ENCODE data around the gene ABLIM1. TPM values are rescaled to one million over a fixed set of nuclear protein-coding genes. Genes with fewer than 3 reads are reported as not detected.
A peak's percentile ranks its signal among the peaks of the same experiment; 100 is the strongest.

Gene ABLIM1
- total and polyA plus RNA-seq, 2 of the 4 experiments (the other 2 are of a cell fraction), result 7.7 to 9.9 TPM

DNA sequence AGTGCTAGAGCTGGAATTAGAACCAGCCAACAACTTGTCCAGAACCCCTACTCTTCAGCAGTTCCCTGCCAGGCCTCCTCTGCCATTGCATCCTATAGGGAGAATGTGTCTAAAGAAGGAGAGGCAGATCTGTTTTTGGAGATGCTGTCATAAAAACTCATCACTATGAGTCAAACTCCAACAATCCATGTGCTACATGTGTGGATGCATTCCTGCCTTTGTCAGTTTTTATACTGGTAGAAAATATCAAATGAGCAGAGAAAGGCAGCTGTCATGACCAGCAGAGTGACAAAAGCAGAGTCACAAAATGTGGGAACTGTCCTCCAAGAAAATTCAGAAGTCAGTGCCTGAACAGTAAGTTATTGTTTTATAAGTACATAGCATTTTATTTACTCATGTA lies 93.0 kb downstream of the ABLIM1 start:
- no peak overlapping the region for H3K56ac ChIP-seq (ENCODE audit: extremely low read depth, insufficient read depth, low read length)
- no peak overlapping the region for H3K27ac ChIP-seq (ENCODE audit: insufficient read depth, low read length)
- no peak overlapping the region for H2AK5ac ChIP-seq (ENCODE audit: low read depth, low read length)
- DNase-seq (peak; percentile 77), ATAC-seq (ENCODE audit: low read depth) (peak; percentile 66)
- H3K9me3 ChIP-seq (ENCODE audit: control insufficient read depth, insufficient read depth, low read length), result no peaks in the 10 kb centered on the region
- TF ChIP-seq MAFK (IDR thresholded peaks at IDR 0.05; ENCODE audit: low read depth, low read length) (no peak), NFE2L2 (IDR thresholded peaks at IDR 0.05; ENCODE audit: low read depth, low read length) (no peak), SMC3 (IDR thresholded peaks at IDR 0.05; ENCODE audit: low read depth, low read length) (no peak), MAZ (IDR thresholded peaks at IDR 0.05; ENCODE audit: borderline replicate concordance, low read depth, low read length) (no peak), RAD21 (IDR thresholded peaks at IDR 0.05; ENCODE audit: low read length) (no peak), CEBPB (IDR thresholded peaks at IDR 0.05; ENCODE audit: low read depth, low read length) (no peak), FOS (IDR thresholded peaks at IDR 0.05; ENCODE audit: low read depth, low read length) (no peak), BHLHE40 (IDR thresholded peaks at IDR 0.05; ENCODE audit: low read depth, low read length) (no peak), POLR2A (IDR thresholded peaks at IDR 0.05; ENCODE audit: low read depth, low read length) (no peak), CHD1 (IDR thresholded peaks at IDR 0.05; ENCODE audit: low read depth, low read length) (no peak), CTCF (conservative IDR thresholded peaks at IDR 0.05; ENCODE audit: low read depth, low read length) (no peak), MXI1 (IDR thresholded peaks at IDR 0.05; ENCODE audit: borderline replicate concordance, low read depth, low read length) (no peak), RCOR1 (IDR thresholded peaks at IDR 0.05; ENCODE audit: insufficient replicate concordance, low read length) (no peak)
- H4K8ac ChIP-seq (ENCODE audit: low read depth in 2 of 2, low read length in 2 of 2), result no peak overlapping the region
- H3K18ac ChIP-seq (ENCODE audit: low read depth, low read length), result no peak overlapping the region
- no peaks in the 10 kb centered on the region for H3K36me3 ChIP-seq (ENCODE audit: control insufficient read depth, insufficient read depth, low read length)
- H2BK20ac ChIP-seq (ENCODE audit: low read depth, low read length), result no peak overlapping the region
- intact Hi-C loops (cut with micrococcal nuclease), result no loop called here
- no peak overlapping the region for H2BK15ac ChIP-seq (ENCODE audit: low read depth, low read length)
- no peak overlapping the region for H2AFZ ChIP-seq (replicated peaks; ENCODE audit: low read length, poor library complexity)
- ChIA-PET CTCF (no interaction called here), POLR2A (ENCODE audit: unreplicated experiment) (no interaction called here)
- H3K23ac ChIP-seq (ENCODE audit: low read depth, low read length), result no peak overlapping the region
- no peaks in the 10 kb centered on the region for H3K9me1 ChIP-seq (ENCODE audit: insufficient read depth, low read length)
- no peak overlapping the region for H3K14ac ChIP-seq (replicated peaks; ENCODE audit: low read depth, low read length)
- dilution Hi-C loops (cut with HindIII; ENCODE audit: low sequenced_read_pairs, unreplicated experiment), result no loop called here
- H3K4me1 ChIP-seq (ENCODE audit: control insufficient read depth, insufficient read depth, low read length), result no peaks in the 10 kb centered on the region
- H2AK9ac ChIP-seq (replicated peaks; ENCODE audit: low read depth, low read length, poor library complexity), result no peak overlapping the region
- no peak overlapping the region for H3K4me3 ChIP-seq (ENCODE audit: insufficient read depth, low read depth, low read length)
- H4K91ac ChIP-seq (ENCODE audit: insufficient read depth, low read depth, low read length), result no peak overlapping the region
- H3K9ac ChIP-seq (ENCODE audit: low read depth, low read length), result no peak overlapping the region
- in situ Hi-C loops (cut with MboI; ENCODE audit: low sequenced_read_pairs), result no loop called here
- H4K5ac ChIP-seq (ENCODE audit: low read depth, low read length), result no peak overlapping the region
- H3K4me2 ChIP-seq (ENCODE audit: low read depth, low read length), result no peak overlapping the region
- no TSS peak for BruUV-seq (replicated peaks)
- H3K79me1 ChIP-seq (ENCODE audit: low read depth in 1 of 2, low read length in 2 of 2), result no peaks in the 10 kb centered on the region
- no peak overlapping the region for H3K4ac ChIP-seq (ENCODE audit: low read depth, low read length)
- H2BK120ac ChIP-seq (ENCODE audit: low read depth, low read length), result no peak overlapping the region
- H3K27me3 ChIP-seq (ENCODE audit: control insufficient read depth, insufficient read depth, low read length), result no peaks in the 10 kb centered on the region
- no peak overlapping the region for H2BK5ac ChIP-seq (ENCODE audit: low read depth, low read length, poor library complexity, severe bottlenecking)
- no peaks in the 10 kb centered on the region for H4K20me1 ChIP-seq (ENCODE audit: insufficient read depth, low read length)

All from IMR-90 (cell line).